ENCODE measurements around the gene IMPDH1. TPM values are rescaled to one million over a fixed set of nuclear protein-coding genes. Genes with fewer than 3 reads are reported as not detected.
A peak's percentile ranks its signal among the peaks of the same experiment; 100 is the strongest.

The IMPDH1 gene
- total RNA-seq, 2 donors from 2014 or later: 48.2 to 91.6 TPM

- DNase-seq (ENCODE audit: low spot score): peak; percentile 49
- Histone ChIP-seq H3K36me3 (no peaks in the 10 kb centered on the region), H3K4me3 (no peak overlapping the region), H3K9me3 (no peaks in the 10 kb centered on the region), H3K4me1 (replicated peaks) (no peaks in the 10 kb centered on the region), H3K27me3 (replicated peaks; ENCODE audit: insufficient read depth) (no peaks in the 10 kb centered on the region), H3K27ac (no peak overlapping the region)
- no peak for TF ChIP-seq POLR2A (IDR thresholded peaks at IDR 0.05)
- TF ChIP-seq POLR2AphosphoS5 (IDR thresholded peaks at IDR 0.05): peak; percentile 37
- peak; percentile 62 to 90 (median 84) for TF ChIP-seq CTCF (IDR thresholded peaks at IDR 0.05)
- 15% methylated on average over 7 of the region's 7 CpGs for WGBS
- intact Hi-C loops (cut with DNase I): loop anchor here (2.0 kb wide), 1 partner anchor 29 kb away; no protein-coding TSS in a partner anchor
Observed at GRCh38 chr7:128427289-128427891, 17.6 kb upstream of the IMPDH1 start.

- Histone ChIP-seq H3K27me3 (replicated peaks; ENCODE audit: insufficient read depth) (no peaks in the 10 kb centered on the region), H3K27ac (no peak overlapping the region), H3K36me3 (no peaks in the 10 kb centered on the region), H3K4me3 (no peak overlapping the region), H3K4me1 (replicated peaks) (no peaks in the 10 kb centered on the region), H3K9me3 (no peaks in the 10 kb centered on the region)
- peak; percentile 58 for DNase-seq (ENCODE audit: low spot score)
- TF ChIP-seq POLR2A (IDR thresholded peaks at IDR 0.05) (no peak), CTCF (IDR thresholded peaks at IDR 0.05) (peak; percentile 79 to 91 (median 85)), POLR2AphosphoS5 (IDR thresholded peaks at IDR 0.05) (peak; percentile 20)
- intact Hi-C loops (cut with DNase I): loop anchor here (2.0 kb wide), 1 partner anchor 31 kb away; no protein-coding TSS in a partner anchor
- 49% methylated on average over 4 of the region's 4 CpGs for WGBS
Observed at GRCh38 chr7:128425850-128426249, 16.1 kb upstream of the IMPDH1 start.

- H3K4me3 ChIP-seq: no peak overlapping the region
- no peaks in the 10 kb centered on the region for H3K36me3 ChIP-seq
- H3K27ac ChIP-seq: no peak overlapping the region
- no peaks in the 10 kb centered on the region for H3K27me3 ChIP-seq (replicated peaks; ENCODE audit: insufficient read depth)
- DNase-seq (ENCODE audit: low spot score): no peak
- H3K9me3 ChIP-seq: no peaks in the 10 kb centered on the region
- WGBS: 68% methylated on average over 1 of the region's 1 CpG
- intact Hi-C loops (cut with DNase I): no loop called here
- TF ChIP-seq POLR2A (IDR thresholded peaks at IDR 0.05): no peak
- no peak for TF ChIP-seq POLR2AphosphoS5 (IDR thresholded peaks at IDR 0.05)
- no peak for TF ChIP-seq CTCF (IDR thresholded peaks at IDR 0.05)
- H3K4me1 ChIP-seq (replicated peaks): no peaks in the 10 kb centered on the region
Observed at GRCh38 chr7:128424686-128425275, 15.0 kb upstream of the IMPDH1 start.

GRCh38 chr7:128422842-128423241 is 13.1 kb upstream of the IMPDH1 start:
- H3K4me1 ChIP-seq (replicated peaks): no peaks in the 10 kb centered on the region
- 72% methylated on average over 3 of the region's 3 CpGs for WGBS
- no peak for DNase-seq (ENCODE audit: low spot score)
- H3K27ac ChIP-seq: no peak overlapping the region
- no peak overlapping the region for H3K4me3 ChIP-seq
- no peaks in the 10 kb centered on the region for H3K9me3 ChIP-seq
- no peaks in the 10 kb centered on the region for H3K36me3 ChIP-seq
- intact Hi-C loops (cut with DNase I): no loop called here
- TF ChIP-seq POLR2AphosphoS5 (IDR thresholded peaks at IDR 0.05): no peak
- TF ChIP-seq CTCF (IDR thresholded peaks at IDR 0.05): no peak
- no peak for TF ChIP-seq POLR2A (IDR thresholded peaks at IDR 0.05)
- H3K27me3 ChIP-seq (replicated peaks; ENCODE audit: insufficient read depth): no peaks in the 10 kb centered on the region

GRCh38 chr7:128422037-128422436 is 12.3 kb upstream of the IMPDH1 start:
- Histone ChIP-seq H3K4me3 (no peak overlapping the region), H3K9me3 (no peaks in the 10 kb centered on the region), H3K4me1 (replicated peaks) (no peaks in the 10 kb centered on the region), H3K27ac (no peak overlapping the region), H3K27me3 (replicated peaks; ENCODE audit: insufficient read depth) (no peaks in the 10 kb centered on the region), H3K36me3 (no peaks in the 10 kb centered on the region)
- WGBS: 100% methylated on average over 1 of the region's 1 CpG
- intact Hi-C loops (cut with DNase I): no loop called here
- TF ChIP-seq POLR2A (IDR thresholded peaks at IDR 0.05) (no peak), POLR2AphosphoS5 (IDR thresholded peaks at IDR 0.05) (no peak), CTCF (IDR thresholded peaks at IDR 0.05) (no peak)
- no peak for DNase-seq (ENCODE audit: low spot score)
